ENCODE data around the gene FAM181A.

The FAM181A gene

DNA sequence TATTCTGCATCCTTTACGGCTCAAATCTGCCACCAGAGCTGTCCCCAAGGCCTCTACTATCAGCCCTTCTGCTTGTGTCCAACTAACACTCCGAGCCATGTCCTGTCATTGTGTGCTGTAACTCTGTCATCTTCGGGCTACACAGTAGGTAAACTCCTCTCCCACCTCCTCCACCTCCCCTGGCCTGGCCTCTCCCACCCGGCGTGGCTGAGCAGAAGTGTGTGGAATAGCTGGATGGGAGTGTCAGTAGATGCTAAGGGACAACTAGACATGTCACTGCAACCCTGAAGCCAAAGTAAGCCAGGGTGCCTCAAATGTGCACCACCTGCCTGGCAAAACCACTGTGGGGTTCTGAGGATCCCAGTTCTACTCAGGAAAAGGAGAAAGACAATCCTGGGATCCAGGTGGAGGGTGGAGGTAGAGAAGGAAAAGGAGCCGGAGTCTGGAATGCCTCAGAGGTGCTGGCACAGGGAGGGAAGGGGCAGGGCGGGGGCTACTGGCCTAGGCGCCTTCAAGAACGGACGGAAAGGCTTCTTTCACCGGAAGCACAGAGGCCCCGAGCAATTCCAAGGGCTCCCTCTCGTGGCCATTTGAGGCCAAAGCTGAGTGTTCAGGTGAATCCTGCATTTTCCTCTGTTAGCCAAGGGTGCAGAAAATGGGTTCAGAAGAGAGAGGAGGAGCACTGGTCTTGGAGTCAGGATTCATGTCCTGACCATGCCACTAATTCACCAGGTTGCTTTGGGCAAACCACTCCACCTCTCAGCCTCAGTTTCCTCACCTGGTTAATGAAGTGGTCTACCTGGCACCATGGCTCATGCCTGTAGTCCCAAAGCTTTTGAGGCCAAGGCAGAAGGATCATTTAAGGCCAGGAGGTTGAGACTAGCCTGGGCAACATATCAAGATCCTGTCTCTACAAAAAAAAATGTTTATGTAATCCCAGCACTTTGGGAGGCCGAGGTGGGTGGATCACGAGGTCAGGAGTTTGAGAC, 20.5 kb upstream of the FAM181A start:
- H3K9me3 ChIP-seq (replicated peaks; ENCODE audit: low read length) = no peaks in the 10 kb centered on the region
- no peak overlapping the region for H3K4me3 ChIP-seq (ENCODE audit: low read length)
- no peaks in the 10 kb centered on the region for H3K4me1 ChIP-seq (ENCODE audit: control insufficient read depth, insufficient read depth, low read length)
- H3K36me3 ChIP-seq (ENCODE audit: insufficient read depth, low read length) = no peaks in the 10 kb centered on the region
- H3K9ac ChIP-seq (ENCODE audit: low read depth, low read length) = no peak overlapping the region
- H3K27me3 ChIP-seq (ENCODE audit: control insufficient read depth, insufficient read depth, low read length) = peaks cover 3% of the 10 kb centered on the region
- H3K4me2 ChIP-seq (ENCODE audit: low read length) = no peak overlapping the region

DNA sequence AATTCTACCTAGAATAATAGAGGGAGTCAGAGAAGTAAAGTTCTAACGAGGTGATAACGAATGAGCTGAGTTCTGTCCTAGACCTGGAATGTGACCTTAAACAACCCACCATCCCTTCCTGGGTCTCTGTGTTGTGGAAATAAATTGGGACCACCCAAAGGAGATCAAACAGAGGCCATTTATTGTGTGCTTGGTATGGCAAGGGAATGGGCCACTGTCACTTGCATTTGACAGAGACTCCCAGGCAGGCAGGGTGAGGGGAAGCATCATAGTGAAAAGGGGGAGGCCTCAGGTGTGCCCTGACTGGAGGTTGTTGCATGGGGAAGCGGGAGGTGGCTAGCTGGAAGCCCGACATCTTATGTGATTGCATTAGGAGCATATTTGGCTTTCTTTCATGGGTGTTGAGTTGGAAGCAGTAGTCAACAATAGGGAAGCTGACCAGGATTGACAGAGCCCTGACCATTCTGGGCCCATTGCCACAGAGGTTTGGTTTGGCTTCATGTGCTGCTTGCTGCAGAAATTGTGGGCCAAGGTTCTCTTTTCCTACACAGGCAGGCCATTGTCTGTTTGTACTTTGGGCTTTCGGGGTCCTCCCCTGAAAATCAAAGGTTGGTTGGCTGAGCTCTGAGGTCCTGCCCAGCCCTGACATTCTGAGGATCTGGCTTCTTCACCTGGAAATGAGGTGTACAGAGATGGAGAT, 17.6 kb upstream of the FAM181A start:
- H3K27me3 ChIP-seq (ENCODE audit: control insufficient read depth, insufficient read depth, low read length) = peaks cover 3% of the 10 kb centered on the region
- no peak overlapping the region for H3K4me3 ChIP-seq (ENCODE audit: low read length)
- no peaks in the 10 kb centered on the region for H3K4me1 ChIP-seq (ENCODE audit: control insufficient read depth, insufficient read depth, low read length)
- no peaks in the 10 kb centered on the region for H3K36me3 ChIP-seq (ENCODE audit: insufficient read depth, low read length)
- no peaks in the 10 kb centered on the region for H3K9me3 ChIP-seq (replicated peaks; ENCODE audit: low read length)
- H3K4me2 ChIP-seq (ENCODE audit: low read length) = no peak overlapping the region
- H3K9ac ChIP-seq (ENCODE audit: low read depth, low read length) = no peak overlapping the region

DNA sequence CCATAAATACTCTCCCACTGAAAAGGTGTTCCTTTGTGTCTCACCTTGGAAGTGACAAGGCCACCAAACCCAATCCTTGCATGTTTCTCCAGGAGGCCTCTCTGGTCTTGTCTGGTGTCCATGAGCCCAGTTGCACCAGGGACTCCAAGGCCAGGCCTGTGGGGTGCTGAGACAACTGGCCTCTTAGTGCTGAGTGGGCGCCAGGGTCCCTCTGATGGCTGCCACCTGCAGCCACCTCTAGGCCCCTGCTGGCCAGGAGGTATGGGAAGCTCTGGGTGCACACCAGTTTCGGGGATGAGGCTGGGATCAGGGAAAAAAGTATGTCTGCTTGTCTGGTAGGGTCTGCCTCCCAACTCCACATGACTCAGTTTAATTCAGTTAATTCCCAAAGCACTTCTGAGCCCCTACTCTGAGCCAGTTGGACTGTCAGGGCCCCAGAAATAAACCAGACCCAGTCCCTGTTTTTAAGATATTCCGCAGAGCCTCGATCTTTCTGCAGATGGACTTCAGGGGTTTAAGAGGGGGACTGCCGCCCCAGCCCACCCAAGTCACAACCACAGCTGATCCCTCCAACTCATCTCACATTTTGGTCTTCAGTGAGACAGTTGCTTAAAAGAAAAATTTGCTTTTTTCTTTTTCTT, 15.0 kb upstream of the FAM181A start:
- Histone ChIP-seq H3K4me3 (ENCODE audit: low read length) (no peak overlapping the region), H3K4me2 (ENCODE audit: low read length) (no peak overlapping the region), H3K4me1 (ENCODE audit: control insufficient read depth, insufficient read depth, low read length) (no peaks in the 10 kb centered on the region), H3K9me3 (replicated peaks; ENCODE audit: low read length) (no peaks in the 10 kb centered on the region), H3K9ac (ENCODE audit: low read depth, low read length) (no peak overlapping the region), H3K36me3 (ENCODE audit: insufficient read depth, low read length) (no peaks in the 10 kb centered on the region), H3K27me3 (ENCODE audit: control insufficient read depth, insufficient read depth, low read length) (peaks cover 3% of the 10 kb centered on the region)

DNA sequence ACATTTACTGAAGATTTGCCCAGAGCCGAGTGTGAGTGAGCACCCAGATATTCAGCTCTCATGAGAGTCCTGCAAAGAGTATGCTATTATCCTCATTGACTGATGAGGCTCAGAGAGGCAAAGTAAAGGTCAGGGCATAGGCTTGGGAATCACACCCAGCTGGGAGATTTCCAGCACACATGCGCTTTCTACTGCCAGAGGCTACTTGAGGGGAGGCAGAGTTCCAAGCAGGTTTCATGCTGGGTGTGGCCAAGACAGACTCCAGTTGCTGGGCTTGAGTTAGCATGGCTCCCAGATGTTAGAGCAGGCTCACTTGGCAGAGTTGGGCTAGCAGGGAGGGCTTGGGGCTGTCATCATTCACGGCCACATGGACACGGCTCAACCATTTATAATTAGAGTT, 14.4 kb upstream of the FAM181A start:
- no peak overlapping the region for H3K4me2 ChIP-seq (ENCODE audit: low read length)
- H3K36me3 ChIP-seq (ENCODE audit: insufficient read depth, low read length) = no peaks in the 10 kb centered on the region
- H3K9me3 ChIP-seq (replicated peaks; ENCODE audit: low read length) = no peaks in the 10 kb centered on the region
- H3K4me1 ChIP-seq (ENCODE audit: control insufficient read depth, insufficient read depth, low read length) = no peaks in the 10 kb centered on the region
- no peak overlapping the region for H3K4me3 ChIP-seq (ENCODE audit: low read length)
- no peak overlapping the region for H3K9ac ChIP-seq (ENCODE audit: low read depth, low read length)
- H3K27me3 ChIP-seq (ENCODE audit: control insufficient read depth, insufficient read depth, low read length) = peaks cover 3% of the 10 kb centered on the region

DNA sequence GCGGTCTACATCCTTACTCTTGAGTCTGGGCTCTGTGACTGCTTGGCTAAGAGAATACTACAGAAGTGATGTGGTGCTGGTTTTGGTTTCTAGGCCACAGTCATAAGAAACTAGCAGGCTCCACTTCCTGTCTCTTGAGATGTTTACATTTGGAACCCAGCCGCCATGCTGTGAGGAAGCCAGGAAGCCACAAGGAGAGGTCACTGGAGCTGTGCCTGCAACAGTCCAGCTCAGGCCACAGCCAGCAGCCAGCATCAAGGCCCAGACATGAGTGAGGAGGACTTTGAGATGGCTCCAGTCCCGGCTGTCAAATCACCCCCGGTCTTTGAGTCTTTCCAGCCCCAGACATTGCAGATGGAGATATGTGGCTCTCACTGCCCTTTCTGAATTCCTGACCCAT, 12.9 kb upstream of the FAM181A start:
- no peaks in the 10 kb centered on the region for H3K9me3 ChIP-seq (replicated peaks; ENCODE audit: low read length)
- no peak overlapping the region for H3K9ac ChIP-seq (ENCODE audit: low read depth, low read length)
- no peak overlapping the region for H3K4me2 ChIP-seq (ENCODE audit: low read length)
- H3K36me3 ChIP-seq (ENCODE audit: insufficient read depth, low read length) = no peaks in the 10 kb centered on the region
- H3K4me1 ChIP-seq (ENCODE audit: control insufficient read depth, insufficient read depth, low read length) = no peaks in the 10 kb centered on the region
- H3K27me3 ChIP-seq (ENCODE audit: control insufficient read depth, insufficient read depth, low read length) = peaks cover 3% of the 10 kb centered on the region
- H3K4me3 ChIP-seq (ENCODE audit: low read length) = no peak overlapping the region

DNA sequence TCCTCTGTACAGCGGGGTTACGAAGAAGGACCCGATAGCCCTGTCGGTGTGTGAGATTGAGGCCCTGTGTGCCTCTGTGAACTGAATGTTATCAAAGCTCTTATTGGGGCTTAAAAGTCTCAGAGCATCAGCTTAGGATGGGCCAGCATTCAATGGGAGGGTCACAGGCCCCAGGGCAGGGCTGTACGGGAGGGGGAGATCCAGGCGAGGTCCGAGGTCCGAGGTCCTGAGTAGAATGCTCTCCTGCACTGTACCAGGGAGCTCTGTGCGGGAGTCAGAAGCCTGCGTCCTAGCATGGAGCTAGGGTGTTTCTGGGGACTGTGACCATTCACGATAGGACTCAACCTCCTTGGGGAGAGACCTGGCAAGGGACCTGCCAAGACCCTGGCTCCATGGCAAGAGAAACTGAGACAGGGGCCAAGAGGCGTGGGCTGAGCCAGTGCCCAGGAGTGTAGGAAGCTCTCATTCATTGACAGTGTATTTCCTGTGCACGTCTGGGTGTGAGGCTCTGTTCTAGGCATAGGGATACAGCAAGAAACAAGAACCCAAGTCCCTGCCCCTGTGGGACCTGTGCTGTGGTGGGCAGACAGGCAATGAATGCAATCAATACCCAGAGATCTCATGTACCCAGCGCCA, 12.0 kb upstream of the FAM181A start:
- no peak overlapping the region for H3K9ac ChIP-seq (ENCODE audit: low read depth, low read length)
- no peaks in the 10 kb centered on the region for H3K36me3 ChIP-seq (ENCODE audit: insufficient read depth, low read length)
- no peaks in the 10 kb centered on the region for H3K4me1 ChIP-seq (ENCODE audit: control insufficient read depth, insufficient read depth, low read length)
- H3K4me2 ChIP-seq (ENCODE audit: low read length) = no peak overlapping the region
- peaks cover 3% of the 10 kb centered on the region for H3K27me3 ChIP-seq (ENCODE audit: control insufficient read depth, insufficient read depth, low read length)
- peaks cover 3% of the 10 kb centered on the region for H3K9me3 ChIP-seq (replicated peaks; ENCODE audit: low read length)
- H3K4me3 ChIP-seq (ENCODE audit: low read length) = no peak overlapping the region

DNA sequence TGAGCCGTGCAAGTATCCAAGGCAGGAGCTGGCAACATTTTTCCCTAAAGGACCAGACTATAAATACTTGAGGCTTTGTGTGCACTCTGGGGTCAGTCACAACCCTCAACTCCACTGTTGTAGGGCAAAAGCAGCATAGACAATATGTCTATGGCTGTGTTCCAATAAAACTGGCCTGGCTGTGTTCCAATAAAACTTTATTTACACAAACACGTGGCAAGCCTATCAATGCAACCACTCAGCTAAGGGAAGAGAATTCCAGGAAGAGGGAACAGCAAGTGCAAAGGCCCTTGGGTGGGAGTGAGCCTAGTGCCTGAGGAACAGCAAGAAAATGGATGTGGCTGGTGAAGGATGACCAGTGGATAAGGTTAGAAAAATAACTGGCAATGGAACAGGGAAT, 11.3 kb upstream of the FAM181A start:
- Histone ChIP-seq H3K4me1 (ENCODE audit: control insufficient read depth, insufficient read depth, low read length) (no peaks in the 10 kb centered on the region), H3K9me3 (replicated peaks; ENCODE audit: low read length) (peaks cover 3% of the 10 kb centered on the region), H3K36me3 (ENCODE audit: insufficient read depth, low read length) (no peaks in the 10 kb centered on the region), H3K9ac (ENCODE audit: low read depth, low read length) (no peak overlapping the region), H3K27me3 (ENCODE audit: control insufficient read depth, insufficient read depth, low read length) (peaks cover 3% of the 10 kb centered on the region), H3K4me3 (ENCODE audit: low read length) (no peak overlapping the region), H3K4me2 (ENCODE audit: low read length) (no peak overlapping the region)

DNA sequence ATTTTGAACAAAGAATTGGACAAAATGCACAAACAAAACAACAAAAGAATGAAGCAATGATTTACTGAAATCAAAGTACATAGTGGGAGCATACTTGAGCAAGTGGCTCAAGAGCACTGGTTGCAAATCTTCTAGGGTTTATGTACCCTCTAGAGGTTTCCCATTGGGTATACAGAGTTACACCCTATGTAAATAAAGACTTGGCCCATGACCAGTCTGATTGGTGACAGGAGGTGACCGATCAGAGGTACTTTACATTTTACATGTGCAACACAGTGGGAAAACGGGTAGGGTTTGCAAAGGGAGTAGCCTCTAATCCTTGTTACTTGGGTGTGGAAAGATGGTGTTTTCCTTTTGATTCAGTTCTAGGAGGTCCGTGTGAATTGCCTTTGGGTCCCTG, 10.6 kb upstream of the FAM181A start:
- Histone ChIP-seq H3K4me1 (ENCODE audit: control insufficient read depth, insufficient read depth, low read length) (no peaks in the 10 kb centered on the region), H3K4me2 (ENCODE audit: low read length) (no peak overlapping the region), H3K9me3 (replicated peaks; ENCODE audit: low read length) (peaks cover 3% of the 10 kb centered on the region), H3K9ac (ENCODE audit: low read depth, low read length) (no peak overlapping the region), H3K36me3 (ENCODE audit: insufficient read depth, low read length) (no peaks in the 10 kb centered on the region), H3K4me3 (ENCODE audit: low read length) (no peak overlapping the region), H3K27me3 (ENCODE audit: control insufficient read depth, insufficient read depth, low read length) (peaks cover under 1% of the 10 kb centered on the region)

DNA sequence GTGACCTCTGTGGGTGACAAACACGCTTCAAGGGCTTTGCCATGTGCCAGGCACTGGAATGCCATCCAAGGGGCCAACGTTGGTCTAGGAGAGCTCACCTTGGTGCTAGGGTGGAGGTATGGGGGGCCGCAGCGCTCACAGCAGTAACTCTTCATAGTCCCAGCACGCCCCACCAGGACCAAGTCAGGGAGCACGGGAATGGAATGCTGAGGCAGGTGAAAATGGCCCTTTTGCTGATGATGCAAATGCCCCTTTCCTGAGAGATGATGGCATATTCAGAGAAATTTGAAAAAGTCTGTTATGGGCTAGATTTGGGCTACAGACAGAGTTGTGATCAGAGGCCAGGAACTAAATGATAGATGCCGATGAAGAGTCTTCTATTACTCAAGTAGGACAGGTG, 10.0 kb upstream of the FAM181A start:
- Histone ChIP-seq H3K9ac (ENCODE audit: low read depth, low read length) (no peak overlapping the region), H3K4me2 (ENCODE audit: low read length) (no peak overlapping the region), H3K4me3 (ENCODE audit: low read length) (no peak overlapping the region), H3K4me1 (ENCODE audit: control insufficient read depth, insufficient read depth, low read length) (no peaks in the 10 kb centered on the region), H3K9me3 (replicated peaks; ENCODE audit: low read length) (peaks cover 3% of the 10 kb centered on the region), H3K36me3 (ENCODE audit: insufficient read depth, low read length) (no peaks in the 10 kb centered on the region), H3K27me3 (ENCODE audit: control insufficient read depth, insufficient read depth, low read length) (no peaks in the 10 kb centered on the region)

DNA sequence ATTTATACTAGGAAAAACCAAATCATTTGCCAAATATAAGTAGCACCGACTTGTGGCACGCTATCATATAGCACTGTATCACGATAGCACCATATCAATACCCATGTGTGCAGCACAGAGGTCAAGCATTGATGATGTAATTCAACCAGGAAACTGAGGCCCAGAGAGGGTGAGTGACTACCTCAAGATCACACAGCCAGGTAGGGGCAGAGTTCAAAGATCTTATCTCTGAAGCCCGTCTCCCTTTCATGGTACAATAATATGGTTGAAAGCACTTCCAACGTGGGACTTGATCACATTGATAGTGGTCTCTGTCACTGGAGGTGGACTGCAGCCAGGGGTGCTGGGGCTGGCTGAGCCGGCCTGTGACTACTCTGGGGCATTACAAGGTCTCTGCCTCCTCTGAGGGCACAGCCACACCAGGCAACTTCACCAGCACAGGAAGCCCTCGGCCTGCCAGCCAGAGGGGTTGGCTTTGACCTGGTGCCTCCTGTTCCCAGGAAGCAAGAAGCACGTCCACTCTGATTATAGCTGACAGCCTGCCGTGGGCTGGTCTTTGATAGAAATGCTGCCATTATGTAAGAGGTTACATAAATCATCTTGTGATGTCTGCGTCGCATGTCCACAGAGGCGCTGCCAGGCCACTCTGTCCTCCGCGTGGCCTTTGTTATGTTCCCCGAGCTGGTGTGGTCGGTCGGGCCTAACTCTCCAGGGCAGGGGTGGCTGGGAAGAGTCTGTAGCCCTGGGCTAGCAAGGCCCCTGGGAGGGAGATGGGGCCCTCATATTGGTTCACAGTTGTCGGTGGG, 5.9 kb upstream of the FAM181A start:
- Histone ChIP-seq H3K4me1 (ENCODE audit: control insufficient read depth, insufficient read depth, low read length) (no peaks in the 10 kb centered on the region), H3K9ac (ENCODE audit: low read depth, low read length) (no peak overlapping the region), H3K4me2 (ENCODE audit: low read length) (no peak overlapping the region), H3K27me3 (ENCODE audit: control insufficient read depth, insufficient read depth, low read length) (peaks cover 14% of the 10 kb centered on the region), H3K36me3 (ENCODE audit: insufficient read depth, low read length) (no peaks in the 10 kb centered on the region), H3K4me3 (ENCODE audit: low read length) (no peak overlapping the region), H3K9me3 (replicated peaks; ENCODE audit: low read length) (peaks cover 3% of the 10 kb centered on the region)
